Activated gamma-delta T cell (primary cell): ENCODE measurements around the gene ZNF777.

Source experiments
- DNase-seq: peaks from one replicate; lab custom pipeline; 2025; lab: John Stamatoyannopoulos, UW

Gene ZNF777

DNA sequence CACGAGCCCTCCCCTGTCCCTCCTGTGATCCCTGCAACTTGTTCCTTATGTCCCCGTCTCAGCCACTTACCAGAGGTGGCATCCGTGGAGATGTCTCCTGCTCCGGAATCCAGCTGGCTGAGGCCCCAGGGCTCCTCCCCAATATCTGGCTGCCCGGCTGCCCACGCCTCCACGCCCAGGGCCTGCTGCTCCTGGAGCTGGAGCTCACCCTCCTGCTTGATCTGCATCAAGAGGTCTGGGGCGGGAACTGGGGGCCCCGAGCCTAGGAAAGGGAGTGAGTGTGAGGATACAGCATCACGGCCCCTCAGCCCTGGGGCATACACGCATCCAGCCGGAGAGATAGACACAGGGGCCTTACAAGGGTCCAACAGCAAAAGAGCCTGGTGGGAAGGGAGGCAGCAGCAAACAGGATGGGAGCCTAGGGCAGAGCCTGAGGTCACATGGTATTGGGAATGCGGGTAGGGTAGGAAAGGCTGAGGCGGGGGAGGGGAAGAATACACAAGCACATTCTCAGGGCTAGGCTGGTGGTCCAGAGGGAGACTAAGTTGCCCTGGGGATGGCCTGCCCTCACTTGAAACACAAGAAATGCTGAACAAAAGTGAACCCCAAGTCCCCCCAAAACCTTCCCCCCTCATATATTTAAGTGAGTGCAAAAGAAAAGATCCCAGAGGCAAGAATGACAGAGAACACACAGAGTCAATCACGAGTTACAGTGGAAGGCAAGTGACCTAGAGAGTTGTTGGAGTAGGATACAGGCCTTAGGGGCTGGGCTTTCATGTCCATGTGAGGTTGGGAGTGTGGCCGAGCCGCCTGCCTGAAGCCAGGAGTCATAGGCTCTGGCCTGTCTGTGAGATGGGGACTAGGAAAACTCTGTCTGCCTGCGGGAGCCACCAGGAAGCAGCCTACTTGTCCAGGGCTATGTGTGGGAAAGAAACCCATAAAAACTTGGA, 16.9 kb upstream of the ZNF777 start:
- no peak for DNase-seq

DNA sequence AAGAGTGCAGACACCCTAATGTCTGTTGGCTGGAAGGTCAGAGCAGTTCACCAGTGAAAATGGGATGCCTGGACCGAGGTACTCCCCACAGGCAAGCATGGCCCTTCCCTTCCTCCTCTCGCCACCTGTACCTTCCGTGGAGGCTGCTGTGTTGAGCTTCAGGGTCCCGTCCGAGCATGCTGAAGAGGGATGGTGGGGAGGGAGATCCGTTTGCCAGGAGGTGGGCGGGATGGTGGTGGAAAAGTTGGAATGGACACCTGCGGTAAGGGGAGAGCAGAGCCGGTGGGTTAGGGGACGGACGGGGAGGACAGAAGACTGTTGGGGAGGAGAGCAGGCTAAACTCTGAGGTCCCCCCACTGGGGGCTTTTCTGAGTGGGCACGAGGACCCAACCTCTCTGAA, 15.9 kb upstream of the ZNF777 start:
- no peak for DNase-seq

DNA sequence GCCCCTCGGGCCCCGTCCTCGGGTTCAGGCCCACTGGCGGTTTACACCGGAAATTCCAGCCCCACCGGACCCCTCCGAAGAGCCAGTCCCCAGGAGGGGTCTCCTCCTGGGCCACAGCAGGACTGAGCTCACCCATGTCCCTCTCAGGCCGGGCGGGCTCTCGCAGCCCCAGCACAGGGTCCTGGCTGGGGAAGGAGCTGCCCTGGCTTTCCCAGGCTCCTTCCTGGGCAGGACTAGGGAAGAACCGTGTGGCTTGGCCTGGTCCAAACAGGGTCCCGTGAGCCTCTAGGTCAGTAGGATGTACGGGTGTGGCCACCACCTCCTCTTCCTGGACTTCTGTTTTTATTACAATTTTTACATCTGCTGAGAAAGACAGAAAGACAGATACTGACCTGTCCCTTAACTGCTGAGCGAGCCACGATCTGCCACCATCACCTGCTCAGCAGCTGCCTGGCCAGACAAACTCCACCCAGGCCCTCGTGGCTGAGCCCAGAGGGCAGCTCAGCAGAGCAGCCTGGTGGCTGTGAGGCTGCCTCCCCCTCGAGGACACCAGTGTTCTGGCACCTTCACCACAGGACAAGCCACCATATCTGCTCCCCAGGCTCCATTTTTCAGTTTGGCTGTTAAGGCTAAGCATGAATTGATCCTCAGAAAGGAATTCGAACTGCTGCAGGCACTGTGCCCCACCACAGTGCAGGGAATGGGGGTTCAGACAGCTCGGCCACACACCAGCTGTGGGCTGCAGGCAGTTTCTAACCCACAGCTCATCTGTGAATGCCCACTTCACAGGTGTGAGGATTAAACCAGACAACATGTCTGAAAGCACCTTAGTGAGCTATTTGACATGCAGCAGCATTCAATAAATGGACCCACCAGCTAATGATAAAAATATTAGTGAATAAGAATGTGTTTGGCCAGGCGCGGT, 14.5 kb upstream of the ZNF777 start:
- DNase-seq = no peak

DNA sequence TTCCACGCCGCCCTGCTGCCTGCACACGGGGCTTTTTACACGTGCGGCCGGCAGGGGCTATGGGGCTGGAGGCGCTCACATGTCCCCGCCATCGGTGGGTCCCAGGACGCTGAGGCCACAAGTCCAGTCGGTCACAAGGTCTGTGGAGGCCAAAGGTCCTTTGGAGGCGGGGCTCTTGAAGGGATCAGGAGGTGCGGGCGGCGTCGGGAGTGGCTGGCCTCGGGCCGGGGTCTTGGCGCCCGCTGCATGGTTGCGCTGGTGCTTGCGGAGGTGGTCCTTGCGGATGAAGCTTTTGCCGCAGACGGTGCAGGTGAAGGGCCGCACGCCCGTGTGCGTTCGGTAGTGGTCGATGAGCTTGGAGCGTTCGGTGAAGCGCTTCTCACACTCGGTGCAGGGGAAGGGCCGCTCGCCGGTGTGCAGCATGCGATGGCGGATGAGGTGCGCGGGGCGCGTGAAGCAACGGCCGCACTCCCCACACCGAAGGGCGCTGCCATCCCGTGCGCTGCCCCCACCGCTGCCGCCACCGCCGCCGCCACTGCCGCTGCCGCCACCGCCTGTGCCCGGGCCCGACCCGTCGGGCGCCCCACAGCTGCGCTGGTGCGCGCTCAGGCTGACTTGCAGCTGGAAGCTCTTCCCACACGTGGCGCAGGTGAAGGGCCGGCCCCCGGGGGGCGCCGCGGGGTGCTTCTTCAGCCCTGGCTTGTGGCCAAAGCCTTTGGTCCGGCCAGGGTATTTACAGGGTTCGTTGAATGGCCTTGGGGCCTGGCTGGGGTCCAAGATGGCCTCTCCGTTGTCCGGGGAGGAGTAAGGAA, 13.7 kb upstream of the ZNF777 start:
- no peak for DNase-seq

DNA sequence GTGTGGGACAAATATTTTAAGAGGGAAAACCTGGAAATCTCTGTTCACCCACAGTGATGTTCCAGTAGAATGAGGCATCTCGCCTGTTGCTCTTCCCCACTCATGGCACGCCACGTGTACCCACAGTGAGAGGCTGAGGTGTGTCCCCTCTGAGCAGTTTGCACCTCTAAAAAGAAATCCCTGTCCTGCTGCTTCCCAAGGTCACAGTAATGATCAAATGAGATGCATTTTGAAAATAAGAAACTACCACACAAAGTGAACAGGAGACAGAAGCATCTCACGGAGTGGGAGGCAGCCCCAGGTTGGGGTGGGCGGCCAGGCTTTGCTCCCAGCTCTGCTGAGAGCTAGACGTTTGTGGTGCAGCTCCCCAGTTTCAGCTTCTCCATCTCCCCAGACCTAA, 12.4 kb upstream of the ZNF777 start:
- no peak for DNase-seq

DNA sequence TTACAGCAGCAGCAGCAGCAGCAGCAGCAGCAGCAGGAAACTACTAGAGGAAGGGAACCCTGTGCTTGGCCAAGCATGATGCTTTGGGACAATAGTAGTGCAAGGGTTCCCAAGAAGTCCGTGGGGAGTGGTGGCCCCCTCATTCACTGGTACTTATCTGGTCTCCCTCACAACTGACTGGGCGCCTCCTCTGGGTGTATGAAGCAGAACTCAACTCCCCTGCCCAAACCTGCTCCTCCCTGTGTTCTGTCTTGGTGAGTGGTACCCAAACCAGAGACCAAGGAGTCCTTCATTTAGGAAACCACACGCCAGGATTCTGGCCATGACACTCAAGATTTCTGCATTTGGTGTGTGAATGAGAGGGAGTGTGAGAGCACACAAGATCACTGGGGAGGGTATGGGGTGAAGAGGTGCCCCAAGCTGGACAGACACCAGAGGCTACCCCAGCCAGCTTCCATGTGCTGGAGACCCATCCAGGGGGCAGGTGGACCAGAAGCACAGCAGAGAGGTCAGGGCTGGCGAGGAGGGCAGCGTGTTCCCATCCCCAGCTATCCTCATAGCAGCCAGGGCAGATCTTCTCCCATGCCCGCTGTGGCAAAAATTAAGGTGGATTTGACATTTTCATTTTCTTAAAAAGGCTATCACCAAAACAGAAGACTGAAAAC, 10.6 kb upstream of the ZNF777 start:
- DNase-seq = no peak

DNA sequence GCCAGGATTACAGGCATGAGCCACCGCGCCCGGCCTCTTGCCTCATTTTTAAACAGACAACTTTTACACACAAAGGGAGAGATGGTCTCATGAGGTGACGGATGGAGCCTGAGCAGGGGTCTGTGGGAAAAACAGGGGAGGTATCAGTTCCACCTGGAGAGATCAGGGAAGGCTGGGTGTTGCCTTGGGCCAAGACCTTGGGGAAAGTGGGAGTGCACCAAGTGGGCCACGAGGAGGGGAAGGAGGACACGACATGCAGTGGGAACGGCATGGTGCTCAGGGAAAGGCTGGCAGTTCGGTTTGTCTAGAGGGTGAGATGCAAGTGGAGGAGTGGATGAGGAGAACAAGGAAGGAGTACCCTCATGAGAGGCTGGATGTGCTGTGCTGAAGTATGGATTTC, 8.9 kb upstream of the ZNF777 start:
- no peak for DNase-seq

DNA sequence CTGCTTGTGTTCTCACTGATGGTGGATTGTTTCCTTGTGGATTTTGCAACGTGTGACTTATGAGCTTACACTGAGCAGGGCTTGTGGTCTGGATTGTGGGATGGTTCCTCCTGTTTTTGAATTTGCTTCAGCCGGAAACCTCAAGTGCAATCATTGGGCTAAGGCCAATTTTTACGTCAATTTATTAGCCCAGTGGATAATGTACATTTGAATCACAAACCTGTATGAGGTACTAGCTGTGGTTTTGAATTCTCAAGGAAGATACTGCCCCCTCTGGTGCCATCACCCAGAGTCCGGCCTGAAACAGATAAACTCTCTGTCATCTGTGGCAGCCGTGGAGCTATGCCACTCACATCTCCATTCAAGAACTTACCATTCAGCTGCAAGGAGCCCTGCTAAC, 7.3 kb upstream of the ZNF777 start:
- DNase-seq = no peak

DNA sequence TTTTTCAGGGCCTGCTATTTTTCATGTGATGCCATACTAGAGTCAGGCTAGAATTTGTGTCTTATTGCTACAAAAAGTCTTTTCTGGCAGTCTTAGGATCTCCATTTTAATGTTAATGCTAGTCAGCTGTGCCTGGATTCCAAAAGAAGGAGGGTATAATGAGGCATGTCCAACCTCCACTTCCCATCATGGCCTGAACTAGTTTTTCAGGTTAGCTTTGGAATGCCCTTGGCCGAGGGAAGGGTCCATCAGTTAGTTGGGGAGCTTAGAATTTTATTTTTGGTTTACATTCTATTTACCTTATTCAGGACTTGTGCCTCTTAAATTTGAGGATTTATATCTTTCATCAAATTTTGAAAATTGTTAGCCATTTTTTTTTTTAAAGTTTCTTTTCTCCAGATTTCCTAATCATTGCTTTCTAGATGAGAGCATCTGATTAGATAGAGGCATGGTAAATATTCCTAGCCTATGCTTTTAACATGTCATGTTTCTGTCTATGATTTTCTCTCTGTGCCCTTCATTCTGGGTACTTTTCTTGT, 6.5 kb upstream of the ZNF777 start:
- DNase-seq = no peak

DNA sequence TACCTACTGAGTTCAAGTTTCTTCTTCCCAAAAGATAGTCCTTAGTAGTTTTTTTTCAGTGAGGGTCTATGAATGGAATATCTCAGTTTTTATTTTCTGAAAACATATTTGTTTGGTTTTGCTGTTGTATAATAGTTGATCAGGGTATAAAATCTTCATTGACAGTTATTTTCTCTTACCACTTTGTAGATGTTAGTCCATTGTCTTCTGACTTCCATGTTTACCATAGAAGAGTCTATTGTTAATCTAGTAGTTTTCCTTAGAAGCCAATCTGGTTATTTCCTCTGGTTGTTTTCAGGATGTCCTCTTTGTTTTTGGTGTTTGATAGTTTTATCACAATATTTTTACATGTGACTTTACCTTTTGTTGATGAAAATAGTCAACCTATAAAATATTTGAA, 5.5 kb upstream of the ZNF777 start:
- DNase-seq = no peak

DNA sequence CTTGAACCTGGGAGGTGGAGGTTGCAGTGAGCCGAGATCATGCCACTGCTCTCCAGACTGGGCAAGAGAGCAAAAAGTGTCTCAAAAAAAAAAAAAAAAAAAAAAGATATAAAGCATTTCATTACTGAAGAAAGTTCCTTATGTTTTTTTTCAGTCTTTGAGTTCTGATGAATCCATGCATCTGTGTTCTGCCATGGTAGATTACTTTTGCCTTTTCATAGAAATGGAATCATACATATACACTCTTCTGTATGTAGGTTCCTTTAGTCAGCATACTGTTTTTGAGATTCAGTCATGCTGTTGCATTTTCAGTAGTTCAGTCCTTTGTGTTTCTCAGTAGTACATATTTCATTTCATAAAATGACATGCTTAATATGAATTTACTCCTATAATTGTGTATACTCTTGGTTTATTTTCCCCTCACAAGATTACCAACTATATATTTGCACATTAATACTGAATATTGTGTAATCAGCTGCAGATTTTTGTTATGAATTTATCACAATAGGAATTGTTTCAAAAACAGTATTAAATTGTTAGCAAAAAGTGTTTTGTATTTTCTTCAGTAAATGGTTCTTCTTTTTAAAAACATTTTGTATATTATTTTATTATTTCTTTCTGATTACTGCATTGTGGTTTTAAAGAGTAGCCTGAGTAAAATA, 2.8 kb upstream of the ZNF777 start:
- no peak for DNase-seq

DNA sequence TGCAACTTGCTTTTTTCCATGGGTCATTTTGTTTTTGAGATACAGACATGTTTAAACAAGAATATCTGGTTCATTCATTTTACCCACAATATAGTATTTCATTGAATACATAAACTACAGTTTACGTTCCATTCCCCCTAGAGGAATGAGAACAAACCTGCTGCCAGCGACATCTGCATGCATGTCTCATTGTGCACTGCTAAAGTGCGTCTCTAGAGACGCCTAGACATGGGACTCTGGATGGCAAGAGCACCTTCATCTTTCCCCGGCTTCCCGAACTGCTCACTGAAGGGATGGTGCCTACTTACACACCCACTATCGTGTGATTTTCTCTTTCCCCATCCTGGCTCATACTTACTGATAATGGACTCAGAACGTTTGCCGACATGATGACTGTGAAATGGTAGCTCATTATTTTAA, 1.2 kb upstream of the ZNF777 start:
- DNase-seq = no peak

DNA sequence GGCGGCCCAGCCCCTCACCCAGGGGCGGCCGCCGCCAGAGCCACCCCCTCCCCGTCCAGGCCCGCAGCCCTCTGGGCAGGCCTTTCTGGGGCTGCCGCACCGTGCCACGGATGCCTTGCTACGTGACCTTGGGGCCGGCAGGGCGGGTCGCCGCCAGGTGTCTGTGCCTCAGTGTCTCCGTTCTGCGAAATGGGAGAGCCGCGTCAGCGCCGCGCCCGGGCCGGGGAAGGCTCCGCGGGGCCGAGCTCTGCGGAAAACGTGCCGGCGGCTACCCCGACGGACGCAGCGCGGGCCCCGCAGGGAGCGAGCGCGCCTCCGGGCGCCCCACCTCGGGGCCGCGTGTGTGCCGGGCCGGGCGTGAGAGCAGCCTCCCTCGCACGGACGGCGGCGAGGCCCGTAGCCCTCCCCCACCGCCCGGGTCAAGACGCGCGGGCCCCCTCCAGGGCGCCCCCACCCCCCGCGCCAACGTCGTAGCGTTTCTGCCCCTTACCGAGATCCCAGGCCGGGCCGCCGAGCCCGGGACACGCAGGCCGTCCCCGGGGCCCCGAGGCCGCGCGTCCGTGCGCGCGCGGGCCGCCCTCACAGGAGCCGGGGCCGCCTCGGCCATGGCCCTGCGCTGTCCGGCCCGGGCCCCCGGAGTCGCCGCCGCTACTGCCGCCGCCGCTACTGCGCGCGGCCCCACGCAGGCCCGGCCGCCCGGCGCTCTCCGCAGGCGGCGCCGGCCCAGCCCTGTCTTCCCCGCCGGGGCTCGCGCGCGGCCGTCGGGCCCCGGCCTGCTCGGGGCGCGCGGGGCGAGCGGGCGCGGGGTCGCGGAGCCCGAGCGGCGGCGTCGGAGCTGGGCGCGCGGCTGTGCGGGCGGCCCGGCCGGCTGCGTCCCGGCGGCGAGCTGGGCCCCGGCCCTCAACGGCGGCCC, 1.1 kb downstream of the ZNF777 start:
- no peak for DNase-seq

DNA sequence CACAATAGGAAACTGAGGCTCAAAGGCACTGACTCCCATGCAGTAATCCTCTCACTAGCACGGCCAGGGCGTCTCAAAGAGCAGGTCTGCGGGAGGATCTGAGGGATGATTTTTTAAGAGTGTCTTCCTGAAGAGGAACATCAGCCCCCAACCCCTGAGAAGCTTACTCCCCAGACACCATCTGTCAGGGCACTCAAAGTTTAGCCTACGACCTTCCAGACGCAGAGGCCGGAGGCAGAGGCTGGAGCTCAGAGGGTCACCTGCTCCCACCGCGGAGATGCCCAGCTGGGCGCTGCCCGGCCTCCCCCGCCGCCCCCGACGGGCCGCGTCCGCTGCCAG, 1.7 kb downstream of the ZNF777 start:
- DNase-seq = no peak

DNA sequence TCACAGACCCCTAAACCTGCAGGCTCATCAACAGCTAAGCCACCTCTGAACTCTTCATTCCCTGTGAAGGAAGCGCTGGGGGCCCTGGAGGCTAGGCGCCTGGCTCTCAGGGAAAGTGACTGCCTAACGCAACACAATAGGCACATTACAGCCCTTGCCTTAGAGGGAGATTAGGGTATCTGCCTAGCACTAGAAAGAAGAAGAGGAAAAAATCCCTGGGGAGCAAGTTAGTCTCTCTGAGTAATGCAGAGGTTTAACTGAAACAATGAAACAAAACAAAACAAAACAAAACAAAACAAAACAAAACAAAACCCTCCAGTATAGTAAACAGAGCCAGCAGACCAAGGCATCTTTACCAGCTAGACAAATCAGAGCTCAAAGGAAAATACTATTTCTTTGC, 2.6 kb downstream of the ZNF777 start:
- no peak for DNase-seq

DNA sequence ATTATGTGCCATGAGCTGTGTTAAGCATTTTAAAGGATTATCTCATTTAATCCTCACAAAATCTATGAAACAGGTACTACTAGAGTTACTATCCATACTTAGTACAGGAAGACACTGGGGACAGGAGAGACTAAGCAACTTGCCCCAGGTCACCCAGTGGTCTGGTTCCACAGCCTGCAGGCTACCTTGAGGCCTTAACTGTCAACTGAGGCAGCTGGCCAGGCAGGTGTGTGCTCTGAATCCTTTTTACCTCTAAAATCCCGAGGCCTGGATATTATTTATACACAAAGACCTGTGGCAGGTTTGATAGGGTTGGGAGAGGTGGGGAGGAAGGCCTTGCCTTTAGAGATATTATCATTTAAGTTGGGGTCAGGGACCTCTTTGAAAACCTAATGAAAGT, 3.1 kb downstream of the ZNF777 start:
- DNase-seq = no peak

DNA sequence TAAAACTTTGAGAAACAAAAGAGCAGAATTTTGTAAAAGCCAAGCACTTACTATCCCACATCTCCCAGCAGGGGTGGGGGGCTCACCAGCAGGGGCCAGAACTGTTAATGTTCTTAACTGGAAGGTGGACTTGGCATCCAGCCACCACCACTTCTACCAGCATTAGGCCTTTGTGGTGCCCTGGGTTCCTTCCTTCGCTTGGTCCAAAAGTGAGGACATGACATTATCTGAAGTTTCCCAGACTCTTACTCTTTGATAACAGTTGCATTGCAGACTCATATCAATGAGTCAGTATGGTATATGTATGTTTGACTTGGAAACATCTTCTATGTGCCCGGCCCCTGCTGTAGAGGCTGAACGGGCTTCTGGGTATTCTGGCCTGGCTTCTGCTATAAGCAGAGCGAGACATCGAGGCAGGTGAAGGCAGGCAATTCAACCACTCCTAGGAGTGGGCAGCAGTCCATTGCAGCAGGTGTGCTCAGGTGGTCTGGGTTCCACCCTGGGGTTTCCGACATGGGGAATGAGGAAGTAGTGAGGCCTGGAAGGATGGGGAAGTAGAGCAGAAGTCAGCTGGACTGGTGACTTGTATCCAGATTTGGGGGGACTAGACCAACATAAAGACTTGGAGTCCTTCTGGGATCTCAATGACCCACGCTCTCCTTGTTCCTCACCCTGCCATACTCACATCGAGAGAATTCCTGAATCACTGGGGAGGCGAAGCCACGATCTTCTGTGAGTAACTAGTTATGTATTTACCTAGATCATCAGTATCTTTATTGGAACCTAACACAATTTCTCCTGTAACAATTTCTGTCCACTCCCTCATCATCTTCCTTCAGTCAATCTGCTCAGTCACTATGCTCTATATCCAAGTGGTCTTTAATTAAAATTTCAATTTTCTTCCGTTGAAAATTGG, 4.1 kb downstream of the ZNF777 start:
- no peak for DNase-seq

DNA sequence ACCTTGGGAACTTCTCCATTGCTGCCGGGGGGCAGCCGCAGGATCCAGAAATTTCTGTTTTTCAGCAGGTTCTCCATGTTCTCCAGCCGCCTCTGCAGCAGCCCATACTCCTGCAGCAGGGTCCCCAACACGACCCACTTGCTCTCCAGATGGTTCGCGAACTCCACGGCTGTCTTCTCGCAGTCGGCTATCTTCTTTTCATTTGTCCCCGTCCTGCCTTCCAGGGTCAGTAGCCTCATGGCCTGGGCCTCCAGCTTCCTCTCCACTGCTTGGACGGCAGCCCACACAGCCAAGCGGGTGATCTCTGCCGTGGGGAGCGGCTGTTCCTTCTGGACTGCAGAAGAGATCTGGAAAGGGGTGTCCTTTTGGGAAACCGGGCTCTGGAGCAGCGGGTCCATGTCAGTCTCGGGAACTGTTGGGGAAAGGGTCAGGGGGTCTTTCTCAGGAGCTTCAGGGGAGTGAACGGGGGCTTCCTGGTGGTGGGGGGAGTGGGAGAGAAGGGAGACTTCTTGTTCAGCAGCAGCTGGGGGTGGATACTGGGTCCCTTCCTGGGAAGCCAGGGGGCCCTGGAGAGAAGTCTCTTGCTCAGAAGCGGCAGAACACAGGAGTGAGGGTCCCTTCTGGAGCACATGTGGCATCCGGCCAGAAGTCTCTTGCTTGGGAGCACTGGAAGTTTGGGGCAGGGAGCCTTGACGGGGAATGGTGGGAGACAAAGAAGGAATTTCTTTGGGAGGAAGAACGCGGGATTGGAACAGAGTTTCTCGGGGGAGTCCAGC, 5.5 kb downstream of the ZNF777 start:
- DNase-seq = no peak
